Trophoblast cell (in vitro differentiated cells and primary cell): Measurements from ENCODE around the gene NCAPH2.

Experiments used
- DNase-seq, 2 donors: peaks; one replicate each; pipeline ENCODE4 v3.0.0-alpha.2; 2016
- H2AFZ ChIP-seq: 2 replicates; pipeline ENCODE4 v1.6.1; 2013; ENCODE audit warnings: low read length, moderate library complexity, mild to moderate bottlenecking; ENCODE audit not compliant: insufficient read depth, poor library complexity
- H2AK5ac ChIP-seq: 2 replicates; pipeline ENCODE4 v1.6.1; 2013; ENCODE audit warnings: mild to moderate bottlenecking, low read length
- H2BK120ac ChIP-seq: 2 replicates; pipeline ENCODE4 v1.6.1; 2013; ENCODE audit warnings: low read length, mild to moderate bottlenecking, moderate library complexity; ENCODE audit not compliant: insufficient read depth, poor library complexity
- H2BK12ac ChIP-seq: 2 replicates; pipeline ENCODE4 v1.6.1; 2013; ENCODE audit warnings: mild to moderate bottlenecking, low read length, moderate library complexity
- H2BK5ac ChIP-seq: 2 replicates; pipeline ENCODE4 v1.6.1; 2013; ENCODE audit warnings: low read length, low read depth, moderate library complexity, mild to moderate bottlenecking; ENCODE audit not compliant: poor library complexity
- H3K14ac ChIP-seq: 2 replicates; pipeline ENCODE4 v1.6.1; 2013; ENCODE audit warnings: mild to moderate bottlenecking, low read length
- H3K18ac ChIP-seq: 2 replicates; pipeline ENCODE4 v1.6.1; 2013; ENCODE audit warnings: mild to moderate bottlenecking, low read length
- H3K23ac ChIP-seq: 2 replicates; pipeline ENCODE4 v1.6.1; 2013; ENCODE audit warnings: low read length
- H3K27ac ChIP-seq: 2 replicates; pipeline ENCODE4 v1.5.1; 2013; ENCODE audit warnings: low read depth, mild to moderate bottlenecking, inconsistent platforms, low read length, moderate library complexity
- H3K27me3 ChIP-seq: 2 replicates; pipeline ENCODE4 v1.6.1; 2013; ENCODE audit warnings: inconsistent platforms, mild to moderate bottlenecking, low read length, moderate library complexity; ENCODE audit not compliant: insufficient read depth
- H3K36me3 ChIP-seq, 2 experiments: 1 replicate in 1 of 2; 2 replicates in 1 of 2; pipeline ENCODE4 v1.6.1; 2013; ENCODE audit warnings: low read length in 2 of 2, mild to moderate bottlenecking in 2 of 2, moderate library complexity in 1 of 2; ENCODE audit not compliant: insufficient read depth in 2 of 2, control insufficient read depth in 1 of 2
- H3K4ac ChIP-seq: 2 replicates; pipeline ENCODE4 v1.6.1; 2013; ENCODE audit warnings: low read depth, mild to moderate bottlenecking, low read length, moderate library complexity
- H3K4me1 ChIP-seq, 2 experiments: 1 replicate in 1 of 2; 2 replicates in 1 of 2; pipeline ENCODE4 v1.6.1; 2013; ENCODE audit warnings: low read length in 2 of 2, mild to moderate bottlenecking in 2 of 2, moderate library complexity in 1 of 2; ENCODE audit not compliant: insufficient read depth in 2 of 2, control insufficient read depth in 1 of 2
- H3K4me2 ChIP-seq: 2 replicates; pipeline ENCODE4 v1.6.1; 2013; ENCODE audit warnings: inconsistent platforms, mild to moderate bottlenecking, low read length, moderate library complexity
- H3K4me3 ChIP-seq: 2 replicates; pipeline ENCODE4 v1.5.1; 2013; ENCODE audit warnings: mild to moderate bottlenecking, low read depth, low read length, inconsistent platforms
- H3K79me1 ChIP-seq: one replicate; pipeline ENCODE4 v1.6.1; 2013; ENCODE audit warnings: low read length
- H3K79me2 ChIP-seq: 2 replicates; pipeline ENCODE4 v1.6.1; 2013; ENCODE audit warnings: low read length, mild to moderate bottlenecking; ENCODE audit not compliant: control insufficient read depth, insufficient read depth, poor library complexity
- H3K9ac ChIP-seq: 2 replicates; pipeline ENCODE4 v1.6.1; 2013; ENCODE audit warnings: mild to moderate bottlenecking, low read length
- H3K9me3 ChIP-seq: 2 replicates; pipeline ENCODE4 v1.6.1; 2013; ENCODE audit warnings: low read depth, mild to moderate bottlenecking, control low read depth, inconsistent platforms, low read length; ENCODE audit not compliant: insufficient read depth
- H4K12ac ChIP-seq: 2 replicates; pipeline ENCODE4 v1.6.1; 2013; ENCODE audit warnings: low read depth, mild to moderate bottlenecking, low read length, moderate library complexity
- H4K8ac ChIP-seq: 2 replicates; pipeline ENCODE4 v1.6.1; 2013; ENCODE audit warnings: low read depth, mild to moderate bottlenecking, low read length, moderate library complexity
- H4K91ac ChIP-seq: one replicate; pipeline ENCODE4 v1.6.1; 2013; ENCODE audit warnings: low read depth, mild to moderate bottlenecking, low read length, moderate library complexity
- WGBS: extraction: QIAGEN DNeasy Blood & Tissue Kit; methylation state at CpG from one replicate; pipeline ENCODE4 v1.1.7; 2013; ENCODE audit warnings: missing lambda C conversion rate; ENCODE audit not compliant: insufficient read length, insufficient coverage; ENCODE audit errors: extremely low coverage; 5-methylcytosine and 5-hydroxymethylcytosine counted together

Gene NCAPH2

GRCh38 chr22:50490531-50491308 is 17.3 kb upstream of the NCAPH2 start:
- Histone ChIP-seq H3K27ac (no peak overlapping the region), H3K4me2 (no peak overlapping the region), H2BK120ac (no peak overlapping the region), H3K79me2 (no peaks in the 10 kb centered on the region), H3K4me1 (no peaks in the 10 kb centered on the region), H3K4me3 (no peak overlapping the region), H3K27me3 (no peaks in the 10 kb centered on the region), H3K9me3 (no peaks in the 10 kb centered on the region), H4K12ac (no peak overlapping the region), H3K14ac (no peak overlapping the region), H2BK5ac (no peak overlapping the region), H2BK12ac (no peak overlapping the region), H4K91ac (no peak overlapping the region), H3K36me3 (no peaks in the 10 kb centered on the region), H2AK5ac (no peak overlapping the region), H3K4ac (no peak overlapping the region), H3K9ac (no peak overlapping the region), H4K8ac (no peak overlapping the region), H3K18ac (no peak overlapping the region), H2AFZ (no peak overlapping the region), H3K79me1 (no peaks in the 10 kb centered on the region), H3K23ac (no peak overlapping the region)
- no peak for DNase-seq
- no CpG with 5 or more reads among the region's 27 CpGs for WGBS

- no peak overlapping the region for H3K4me3 ChIP-seq
- no peak overlapping the region for H2BK12ac ChIP-seq
- no peak overlapping the region for H4K8ac ChIP-seq
- H4K12ac ChIP-seq, result no peak overlapping the region
- no peak overlapping the region for H2BK120ac ChIP-seq
- no peak overlapping the region for H2AK5ac ChIP-seq
- peaks cover 3 to 6% of the 10 kb centered on the region in 2 experiments for H3K4me1 ChIP-seq
- no peak overlapping the region for H4K91ac ChIP-seq
- no peaks in the 10 kb centered on the region for H3K27me3 ChIP-seq
- H3K79me2 ChIP-seq, result no peaks in the 10 kb centered on the region
- no peak overlapping the region for H3K4ac ChIP-seq
- H3K23ac ChIP-seq, result no peak overlapping the region
- H2AFZ ChIP-seq, result no peak overlapping the region
- H3K79me1 ChIP-seq, result no peaks in the 10 kb centered on the region
- H3K9ac ChIP-seq, result no peak overlapping the region
- no peak for DNase-seq
- H3K4me2 ChIP-seq, result no peak overlapping the region
- H3K18ac ChIP-seq, result no peak overlapping the region
- no peaks in the 10 kb centered on the region for H3K9me3 ChIP-seq
- peaks cover under 1 to 1% of the 10 kb centered on the region in 2 experiments for H3K36me3 ChIP-seq
- no peak overlapping the region for H3K14ac ChIP-seq
- H2BK5ac ChIP-seq, result no peak overlapping the region
- H3K27ac ChIP-seq, result no peak overlapping the region
- WGBS, result no CpG with 5 or more reads among the region's 6 CpGs
Observed at GRCh38 chr22:50497093-50497492, 10.9 kb upstream of the NCAPH2 start.

GRCh38 chr22:50498322-50498890 is 9.6 kb upstream of the NCAPH2 start:
- Histone ChIP-seq H3K4ac (no peak overlapping the region), H3K9me3 (no peaks in the 10 kb centered on the region), H3K79me2 (no peaks in the 10 kb centered on the region), H3K9ac (no peak overlapping the region), H2AK5ac (no peak overlapping the region), H3K27me3 (no peaks in the 10 kb centered on the region), H3K4me1 (peaks cover 3 to 6% of the 10 kb centered on the region in 2 experiments), H3K18ac (no peak overlapping the region), H3K27ac (no peak overlapping the region), H4K91ac (no peak overlapping the region), H4K8ac (no peak overlapping the region), H4K12ac (no peak overlapping the region), H3K79me1 (no peaks in the 10 kb centered on the region), H2AFZ (no peak overlapping the region), H2BK5ac (no peak overlapping the region), H3K23ac (no peak overlapping the region), H3K4me2 (no peak overlapping the region), H3K4me3 (no peak overlapping the region), H3K14ac (no peak overlapping the region), H3K36me3 (peaks cover 13 to 14% of the 10 kb centered on the region in 2 experiments), H2BK12ac (no peak overlapping the region), H2BK120ac (no peak overlapping the region)
- no CpG with 5 or more reads among the region's 13 CpGs for WGBS
- peak; percentile 75 to 91 for DNase-seq

GRCh38 chr22:50500452-50500851 is 7.6 kb upstream of the NCAPH2 start:
- Histone ChIP-seq H3K27me3 (no peaks in the 10 kb centered on the region), H4K91ac (no peak overlapping the region), H2BK120ac (no peak overlapping the region), H3K27ac (no peak overlapping the region), H2AK5ac (no peak overlapping the region), H2BK12ac (no peak overlapping the region), H3K9ac (no peak overlapping the region), H3K4ac (no peak overlapping the region), H4K8ac (no peak overlapping the region), H3K14ac (no peak overlapping the region), H2AFZ (no peak overlapping the region), H3K4me3 (no peak overlapping the region), H2BK5ac (no peak overlapping the region), H3K9me3 (no peaks in the 10 kb centered on the region), H4K12ac (no peak overlapping the region), H3K36me3 (peaks cover 28 to 29% of the 10 kb centered on the region in 2 experiments), H3K4me1 (peaks cover 3 to 6% of the 10 kb centered on the region in 2 experiments), H3K79me1 (no peaks in the 10 kb centered on the region), H3K4me2 (no peak overlapping the region), H3K79me2 (no peaks in the 10 kb centered on the region), H3K18ac (no peak overlapping the region), H3K23ac (no peak overlapping the region)
- no peak for DNase-seq
- WGBS, result no CpG with 5 or more reads among the region's 12 CpGs
